Fibroblast of peridontal ligament (primary cell): ENCODE data around the gene SARDH.

Source experiments
- DNase-seq: peaks from one replicate; pipeline ENCODE4 v3.0.0-alpha.2; 2010; ENCODE audit errors: extremely low read depth

SARDH gene

GRCh38 chr9:133669182-133669801, 68.9 kb downstream of the SARDH start:
- DNase-seq = no peak

GRCh38 chr9:133667759-133668450, 70.2 kb downstream of the SARDH start:
- DNase-seq = no peak

- no peak for DNase-seq
Observed at GRCh38 chr9:133666845-133667244, 71.3 kb downstream of the SARDH start.

GRCh38 chr9:133666387-133666786, 71.8 kb downstream of the SARDH start:
- no peak for DNase-seq

GRCh38 chr9:133665535-133665934, 72.6 kb downstream of the SARDH start:
- DNase-seq = no peak

GRCh38 chr9:133665096-133665495, 73.1 kb downstream of the SARDH start:
- DNase-seq = no peak

GRCh38 chr9:133664173-133665050, 73.7 kb downstream of the SARDH start:
- no peak for DNase-seq

GRCh38 chr9:133661846-133662540, 76.2 kb downstream of the SARDH start:
- no peak for DNase-seq

GRCh38 chr9:133659516-133659915, 78.6 kb downstream of the SARDH start:
- DNase-seq = no peak

GRCh38 chr9:133658442-133659431, 79.4 kb downstream of the SARDH start:
- peak; percentile 2 for DNase-seq

- peak; percentile 10 for DNase-seq
Observed at GRCh38 chr9:133657120-133657661, 81.0 kb downstream of the SARDH start.

GRCh38 chr9:133656211-133657119, 81.7 kb downstream of the SARDH start:
- DNase-seq = no peak

GRCh38 chr9:133655701-133656100, 82.5 kb downstream of the SARDH start:
- no peak for DNase-seq

- no peak for DNase-seq
Observed at GRCh38 chr9:133654736-133655657, 83.2 kb downstream of the SARDH start.

- no peak for DNase-seq
Observed at GRCh38 chr9:133653638-133654037, 84.5 kb downstream of the SARDH start.

GRCh38 chr9:133650026-133650425, 88.1 kb downstream of the SARDH start:
- no peak for DNase-seq

- no peak for DNase-seq
Observed at GRCh38 chr9:133649194-133649593, 89.0 kb downstream of the SARDH start.

GRCh38 chr9:133647765-133648469, 90.2 kb downstream of the SARDH start:
- no peak for DNase-seq
